Loucy (cell line): Measurements from ENCODE around the gene KDM4C.

Experiments
- H2AFZ ChIP-seq: fragments of 200-600 bp; sonication (generic); 2 replicates; pipeline ENCODE4 v1.6.0; 2016; ENCODE audit warnings: antibody characterized with exemption, mild to moderate bottlenecking, low read length, moderate library complexity
- H3F3A ChIP-seq: fragments of 200-600 bp; 2 replicates; pipeline ENCODE4 v1.6.0; 2016; ENCODE audit warnings: antibody characterized with exemption, low read depth, mild to moderate bottlenecking
- H3K27me3 ChIP-seq: fragments of 200-600 bp; sonication (generic); 2 replicates; pipeline ENCODE4 v1.6.1; 2014; ENCODE audit warnings: low read length, mild to moderate bottlenecking; ENCODE audit not compliant: insufficient read depth, poor library complexity, severe bottlenecking
- H3K36me3 ChIP-seq: fragments of 200-600 bp; sonication (generic); 2 replicates; pipeline ENCODE4 v1.6.1; 2016; ENCODE audit warnings: low read length; ENCODE audit not compliant: insufficient read depth
- H3K4me1 ChIP-seq: fragments of 200-600 bp; sonication (generic); 2 replicates; pipeline ENCODE4 v1.5.1; 2014; ENCODE audit warnings: low read length, mild to moderate bottlenecking; ENCODE audit not compliant: insufficient read depth, poor library complexity, severe bottlenecking
- H3K4me2 ChIP-seq: fragments of 200-600 bp; sonication (generic); 2 replicates; pipeline ENCODE4 v1.6.0; 2014; ENCODE audit warnings: antibody characterized with exemption, low read length, low read depth, mild to moderate bottlenecking; ENCODE audit not compliant: poor library complexity, severe bottlenecking
- H3K4me3 ChIP-seq: fragments of 200-600 bp; sonication (generic); 2 replicates; pipeline ENCODE4 v1.5.1; 2014; ENCODE audit warnings: low read length, mild to moderate bottlenecking, mixed read lengths; ENCODE audit not compliant: poor library complexity, severe bottlenecking
- H3K79me2 ChIP-seq: fragments of 200-600 bp; sonication (generic); 2 replicates; pipeline ENCODE4 v1.6.1; 2014; ENCODE audit warnings: low read length; ENCODE audit not compliant: insufficient read depth
- H3K9ac ChIP-seq: fragments of 200-600 bp; sonication (generic); 2 replicates; pipeline ENCODE4 v1.6.0; 2014; ENCODE audit warnings: mild to moderate bottlenecking, low read depth, low read length, moderate library complexity; ENCODE audit not compliant: poor library complexity, severe bottlenecking
- H3K9me2 ChIP-seq: fragments of 200-600 bp; sonication (generic); replicated peaks from 2 replicates; pipeline ENCODE4 v1.6.1; 2016; ENCODE audit warnings: low read depth, low read length, mixed read lengths
- H3K9me3 ChIP-seq: fragments of 200-600 bp; sonication (generic); 2 replicates; pipeline ENCODE4 v1.6.1; 2014; ENCODE audit warnings: mild to moderate bottlenecking, antibody characterized with exemption, low read length, low read depth; ENCODE audit not compliant: insufficient read depth
- H4K20me1 ChIP-seq: fragments of 200-600 bp; sonication (generic); 2 replicates; pipeline ENCODE4 v1.6.0; 2014; ENCODE audit warnings: antibody characterized with exemption, low read length, mild to moderate bottlenecking; ENCODE audit not compliant: insufficient read depth, poor library complexity, severe bottlenecking
- CTCF ChIP-seq: fragments of 200-600 bp; sonication (generic); conservative IDR thresholded peaks from 2 replicates; pipeline ENCODE4 v1.5.1; 2014; ENCODE audit warnings: mild to moderate bottlenecking, antibody characterized with exemption, low read length
- EZH2phosphoT487 ChIP-seq: fragments of 200-600 bp; IDR thresholded peaks from 2 replicates; pipeline ENCODE4 v1.6.1; 2018; ENCODE audit warnings: antibody characterized with exemption, mild to moderate bottlenecking, moderate library complexity, borderline replicate concordance

Gene KDM4C

GRCh38 chr9:6842584-6842947 lies 84.8 kb downstream of the KDM4C start:
- Histone ChIP-seq H3K27me3 (no peaks in the 10 kb centered on the region), H3K36me3 (no peaks in the 10 kb centered on the region), H3K4me1 (no peaks in the 10 kb centered on the region), H3F3A (no peaks in the 10 kb centered on the region), H4K20me1 (no peaks in the 10 kb centered on the region), H3K9me2 (no peaks in the 10 kb centered on the region), H3K9ac (no peak overlapping the region), H3K9me3 (no peaks in the 10 kb centered on the region), H3K4me2 (no peak overlapping the region), H3K79me2 (no peaks in the 10 kb centered on the region), H3K4me3 (no peak overlapping the region), H2AFZ (no peak overlapping the region)
- no peak for TF ChIP-seq CTCF
- TF ChIP-seq EZH2phosphoT487 = no peak

- Histone ChIP-seq H3K9me3 (no peaks in the 10 kb centered on the region), H3K4me2 (no peak overlapping the region), H3K27me3 (no peaks in the 10 kb centered on the region), H3K9me2 (no peaks in the 10 kb centered on the region), H3K79me2 (no peaks in the 10 kb centered on the region), H3K36me3 (no peaks in the 10 kb centered on the region), H3F3A (no peaks in the 10 kb centered on the region), H3K9ac (no peak overlapping the region), H4K20me1 (no peaks in the 10 kb centered on the region), H3K4me3 (no peak overlapping the region), H2AFZ (no peak overlapping the region), H3K4me1 (no peaks in the 10 kb centered on the region)
- no peak for TF ChIP-seq CTCF
- TF ChIP-seq EZH2phosphoT487 = no peak
Observed at GRCh38 chr9:6843742-6844141, 86.0 kb downstream of the KDM4C start.

GRCh38 chr9:6844267-6844666 lies 86.5 kb downstream of the KDM4C start:
- Histone ChIP-seq H4K20me1 (no peaks in the 10 kb centered on the region), H2AFZ (no peak overlapping the region), H3K79me2 (no peaks in the 10 kb centered on the region), H3K36me3 (peaks cover under 1% of the 10 kb centered on the region; the same call in 1 of the 2 replicates), H3K4me2 (no peak overlapping the region), H3F3A (no peaks in the 10 kb centered on the region), H3K27me3 (no peaks in the 10 kb centered on the region), H3K9ac (no peak overlapping the region), H3K4me1 (no peaks in the 10 kb centered on the region), H3K9me3 (no peaks in the 10 kb centered on the region), H3K4me3 (no peak overlapping the region), H3K9me2 (no peaks in the 10 kb centered on the region)
- TF ChIP-seq CTCF = no peak
